NT2/D1 (cell line): ENCODE measurements around the gene SYTL4.

ENCODE experiments used
- SUZ12 ChIP-seq: IDR thresholded peaks from 2 replicates; pipeline ENCODE4 v1.6.1; 2011; ENCODE audit not compliant: insufficient read length, insufficient read depth; ENCODE audit errors: extremely low read depth
- YY1 ChIP-seq: IDR thresholded peaks from 2 replicates; pipeline ENCODE4 v1.6.1; 2011; ENCODE audit not compliant: insufficient read length, insufficient read depth
- ZNF274 ChIP-seq: IDR thresholded peaks from 2 replicates; pipeline ENCODE4 v1.6.1; 2011; ENCODE audit warnings: mild to moderate bottlenecking, low read depth, low read length

- TF ChIP-seq ZNF274 (no peak), YY1 (no peak), SUZ12 (no peak)
Observed at GRCh38 chrX:100687128-100687527, 44.8 kb downstream of the SYTL4 start.
